SK-N-SH treated with all-trans-retinoic acid at 6 μM for 48 hours (cell line): ENCODE data around the gene MLLT6.

Source experiments
- ATAC-seq: fragments of 200-7000 bp; cut with Tn5 transposase; 3 replicates; pipeline ENCODE4 v1.9.1; 2020; ENCODE audit warnings: mild to moderate bottlenecking, moderate library complexity
- ARNTL ChIP-seq: fragments of 450-650 bp; formaldehyde crosslinking; IDR thresholded peaks from 2 replicates; pipeline ENCODE4 v1.5.0; 2020; ENCODE audit warnings: low read depth, mild to moderate bottlenecking, moderate library complexity, borderline replicate concordance
- BACH2 ChIP-seq: fragments of 250-450 bp; sonication (Bioruptor Pico); IDR thresholded peaks from 2 replicates; pipeline ENCODE4 v1.9.0; 2021; ENCODE audit warnings: mild to moderate bottlenecking, borderline replicate concordance
- CREB5 ChIP-seq: fragments of 250-450 bp; sonication (Bioruptor Pico); IDR thresholded peaks from 2 replicates; pipeline ENCODE4 v1.5.1; 2020; ENCODE audit warnings: low read depth, mild to moderate bottlenecking, moderate library complexity
- CSDC2 ChIP-seq: fragments of 250-450 bp; sonication (Bioruptor Pico); IDR thresholded peaks from 2 replicates; pipeline ENCODE4 v1.5.0; 2020; ENCODE audit warnings: mild to moderate bottlenecking, moderate library complexity
- ESRRG ChIP-seq: fragments of 250-450 bp; sonication (Bioruptor Pico); IDR thresholded peaks from 2 replicates; pipeline ENCODE4 v1.6.1; 2021; ENCODE audit warnings: mild to moderate bottlenecking
- GLIS3 ChIP-seq: fragments of 250-450 bp; sonication (Bioruptor Pico); IDR thresholded peaks from 2 replicates; pipeline ENCODE4 v1.5.0; 2020; ENCODE audit warnings: mild to moderate bottlenecking, moderate library complexity
- ISL1 ChIP-seq: fragments of 250-450 bp; sonication (Bioruptor Pico); IDR thresholded peaks from 2 replicates; pipeline ENCODE4 v2.1.2; 2022; ENCODE audit warnings: mild to moderate bottlenecking, moderate library complexity
- OSR1 ChIP-seq: fragments of 250-450 bp; sonication (Bioruptor Pico); IDR thresholded peaks from 2 replicates; pipeline ENCODE4 v1.8.0; 2022; ENCODE audit warnings: moderate library complexity, mild to moderate bottlenecking, inconsistent platforms
- PATZ1 ChIP-seq: fragments of 250-450 bp; sonication (Bioruptor Pico); IDR thresholded peaks from 2 replicates; pipeline ENCODE4 v1.8.0; 2020; ENCODE audit warnings: mild to moderate bottlenecking, moderate library complexity, borderline replicate concordance
- POU6F1 ChIP-seq: fragments of 250-450 bp; sonication (Bioruptor Pico); IDR thresholded peaks from 2 replicates; pipeline ENCODE4 v1.8.0; 2021; ENCODE audit warnings: low read depth, mild to moderate bottlenecking, moderate library complexity, borderline replicate concordance
- PPARA ChIP-seq: fragments of 250-450 bp; sonication (Bioruptor Pico); IDR thresholded peaks from 2 replicates; pipeline ENCODE4 v1.5.0; 2020; ENCODE audit warnings: mild to moderate bottlenecking, borderline replicate concordance
- RARB ChIP-seq: fragments of 250-450 bp; sonication (Bioruptor Pico); IDR thresholded peaks from 2 replicates; pipeline ENCODE4 v1.8.0; 2021; ENCODE audit warnings: mild to moderate bottlenecking, moderate library complexity
- TCF4 ChIP-seq: fragments of 250-450 bp; sonication (Bioruptor Pico); IDR thresholded peaks from 2 replicates; pipeline ENCODE4 v1.8.0; 2021; ENCODE audit warnings: mild to moderate bottlenecking, moderate library complexity, borderline replicate concordance
- TOX ChIP-seq: fragments of 250-450 bp; sonication (Bioruptor Pico); IDR thresholded peaks from 2 replicates; pipeline ENCODE4 v1.8.0; 2021; ENCODE audit warnings: mild to moderate bottlenecking, moderate library complexity, borderline replicate concordance
- TSHZ2 ChIP-seq: fragments of 250-450 bp; sonication (Bioruptor Pico); IDR thresholded peaks from 2 replicates; pipeline ENCODE4 v1.5.0; 2020; ENCODE audit warnings: mild to moderate bottlenecking, moderate library complexity
- ZC3H10 ChIP-seq: fragments of 250-450 bp; sonication (Bioruptor Pico); IDR thresholded peaks from 2 replicates; pipeline ENCODE4 v1.5.1; 2021; ENCODE audit warnings: mild to moderate bottlenecking, moderate library complexity
- ZFP3 ChIP-seq: fragments of 250-450 bp; sonication (Bioruptor Pico); IDR thresholded peaks from 2 replicates; pipeline ENCODE4 v1.5.0; 2020; ENCODE audit warnings: mild to moderate bottlenecking, moderate library complexity
- ZNF565 ChIP-seq: fragments of 450-650 bp; formaldehyde crosslinking; conservative IDR thresholded peaks from 2 replicates; pipeline ENCODE4 v1.5.0; 2020; ENCODE audit warnings: low read depth, mild to moderate bottlenecking, moderate library complexity
- ZNF70 ChIP-seq: fragments of 450-650 bp; formaldehyde crosslinking; IDR thresholded peaks from 2 replicates; pipeline ENCODE4 v1.5.0; 2020; ENCODE audit warnings: mild to moderate bottlenecking, moderate library complexity

Gene MLLT6

GRCh38 chr17:38672788-38673706, 32.0 kb upstream of the MLLT6 start:
- TF ChIP-seq ESRRG (CRISPR knock-in tag) (no peak), OSR1 (no peak), TSHZ2 (CRISPR knock-in tag) (no peak), ZFP3 (no peak), GLIS3 (no peak), CREB5 (CRISPR knock-in tag) (no peak), TCF4 (CRISPR knock-in tag) (no peak), ZNF70 (CRISPR knock-in tag) (no peak), ZNF565 (CRISPR knock-in tag) (no peak), POU6F1 (CRISPR knock-in tag) (no peak), ZC3H10 (CRISPR knock-in tag) (no peak), PATZ1 (no peak), RARB (CRISPR knock-in tag) (no peak), ARNTL (CRISPR knock-in tag) (no peak), TOX (CRISPR knock-in tag) (no peak), BACH2 (CRISPR knock-in tag) (no peak), ISL1 (CRISPR knock-in tag) (no peak), CSDC2 (CRISPR knock-in tag) (no peak)
- TF ChIP-seq, all 23 proteins: peak for 0
- no peak for ATAC-seq

- no peak for TF ChIP-seq PPARA (CRISPR knock-in tag)
- TF ChIP-seq ZC3H10 (CRISPR knock-in tag) = no peak
- ATAC-seq = no peak
These were observed 31.4 kb upstream of the MLLT6 start for GRCh38 chr17:38673707-38674013.

- 0 out of 2 replicates have a peak, but pooled peaks have one; percentile 23 for TF ChIP-seq CSDC2 (CRISPR knock-in tag)
- TF ChIP-seq PPARA (CRISPR knock-in tag) = no peak
- ATAC-seq = peak; percentile 23
These were observed 30.9 kb upstream of the MLLT6 start for GRCh38 chr17:38674014-38674748.
